ENCODE measurements around the gene MATCAP1.

Gene MATCAP1

DNA sequence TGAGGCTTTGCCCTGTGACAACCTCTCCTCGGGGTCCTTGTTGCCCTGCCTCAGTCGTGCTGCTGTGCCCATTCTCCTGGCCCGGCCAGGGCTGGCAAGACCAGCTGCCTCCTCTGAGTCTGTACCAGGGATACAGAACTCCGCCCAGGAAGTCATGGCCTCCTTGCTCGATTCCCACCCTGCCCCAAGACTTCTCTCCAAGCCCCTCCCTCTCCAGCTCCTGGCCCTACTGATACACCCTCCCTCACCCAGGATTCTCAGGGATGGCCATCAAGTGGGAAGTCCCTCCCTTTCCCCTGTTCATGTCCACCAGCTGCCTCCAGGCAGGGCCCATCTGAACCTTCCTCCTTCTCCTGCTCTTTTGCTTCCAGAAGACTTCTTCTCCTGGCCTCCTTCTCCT is 31.9 kb upstream of the MATCAP1 start:
- no peak overlapping the region for H3K4me3 ChIP-seq (replicated peaks; ENCODE audit: low read depth, low read length)
- DNase-seq (ENCODE audit: extremely low read depth, insufficient read length), result no peak
- TF ChIP-seq, protein P1, sequence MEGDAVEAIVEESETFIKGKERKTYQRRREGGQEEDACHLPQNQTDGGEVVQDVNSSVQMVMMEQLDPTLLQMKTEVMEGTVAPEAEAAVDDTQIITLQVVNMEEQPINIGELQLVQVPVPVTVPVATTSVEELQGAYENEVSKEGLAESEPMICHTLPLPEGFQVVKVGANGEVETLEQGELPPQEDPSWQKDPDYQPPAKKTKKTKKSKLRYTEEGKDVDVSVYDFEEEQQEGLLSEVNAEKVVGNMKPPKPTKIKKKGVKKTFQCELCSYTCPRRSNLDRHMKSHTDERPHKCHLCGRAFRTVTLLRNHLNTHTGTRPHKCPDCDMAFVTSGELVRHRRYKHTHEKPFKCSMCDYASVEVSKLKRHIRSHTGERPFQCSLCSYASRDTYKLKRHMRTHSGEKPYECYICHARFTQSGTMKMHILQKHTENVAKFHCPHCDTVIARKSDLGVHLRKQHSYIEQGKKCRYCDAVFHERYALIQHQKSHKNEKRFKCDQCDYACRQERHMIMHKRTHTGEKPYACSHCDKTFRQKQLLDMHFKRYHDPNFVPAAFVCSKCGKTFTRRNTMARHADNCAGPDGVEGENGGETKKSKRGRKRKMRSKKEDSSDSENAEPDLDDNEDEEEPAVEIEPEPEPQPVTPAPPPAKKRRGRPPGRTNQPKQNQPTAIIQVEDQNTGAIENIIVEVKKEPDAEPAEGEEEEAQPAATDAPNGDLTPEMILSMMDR (IDR thresholded peaks at IDR 0.05; ENCODE audit: insufficient read depth, low read length, poor library complexity, severe bottlenecking), result no peak
- no peaks in the 10 kb centered on the region for H3K27me3 ChIP-seq (replicated peaks; ENCODE audit: control insufficient read depth, insufficient read depth, low read length)
- H3K36me3 ChIP-seq (ENCODE audit: control insufficient read depth, insufficient read depth, low read length), result no peaks in the 10 kb centered on the region; the same call in 1 of the 2 replicates

DNA sequence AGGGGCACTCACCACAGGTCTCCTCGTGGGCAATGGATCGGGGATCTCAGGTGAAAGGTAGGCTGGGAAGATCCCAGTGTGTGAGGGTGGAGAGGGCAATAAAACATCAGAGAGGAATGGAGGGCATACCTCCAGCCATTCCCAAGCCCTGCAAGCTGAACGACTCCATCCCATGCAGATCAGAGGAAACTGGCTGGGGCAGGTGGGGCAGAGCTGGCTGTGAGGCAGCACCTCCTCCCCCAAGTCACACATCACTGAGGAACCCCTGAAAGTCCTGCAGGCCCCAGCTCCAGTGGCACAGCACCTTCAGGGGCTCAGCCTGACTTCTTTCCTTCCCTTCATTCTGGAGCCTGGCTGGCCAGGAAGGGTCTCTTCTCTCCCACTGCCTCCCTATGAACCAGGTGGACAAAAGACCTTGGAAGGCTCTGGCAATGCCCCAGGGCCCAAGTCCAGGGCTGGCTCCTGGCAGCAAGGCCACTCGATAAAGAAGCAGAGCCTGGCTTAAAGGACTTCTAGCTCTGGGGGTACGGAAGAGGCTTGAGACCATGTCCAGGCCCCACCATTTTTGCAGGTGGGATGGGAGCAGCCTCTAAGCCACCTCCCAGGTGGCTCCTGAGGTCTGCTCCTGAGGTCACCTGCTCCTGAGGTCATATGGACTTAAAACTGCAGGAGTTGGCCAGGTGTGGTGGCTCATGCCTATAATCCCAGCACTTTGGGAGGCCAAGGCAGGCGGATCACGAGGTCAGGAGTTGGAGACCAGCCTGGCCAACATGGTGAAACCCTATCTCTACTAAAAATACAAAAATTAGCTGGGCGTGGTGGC is 29.6 kb upstream of the MATCAP1 start:
- H3K4me3 ChIP-seq (replicated peaks; ENCODE audit: low read depth, low read length), result no peak overlapping the region
- TF ChIP-seq, protein P1 (IDR thresholded peaks at IDR 0.05; ENCODE audit: insufficient read depth, low read length, poor library complexity, severe bottlenecking), result no peak
- no peak for DNase-seq (ENCODE audit: extremely low read depth, insufficient read length)
- H3K27me3 ChIP-seq (replicated peaks; ENCODE audit: control insufficient read depth, insufficient read depth, low read length), result no peaks in the 10 kb centered on the region
- no peaks in the 10 kb centered on the region; the same call in 1 of the 2 replicates for H3K36me3 ChIP-seq (ENCODE audit: control insufficient read depth, insufficient read depth, low read length)

DNA sequence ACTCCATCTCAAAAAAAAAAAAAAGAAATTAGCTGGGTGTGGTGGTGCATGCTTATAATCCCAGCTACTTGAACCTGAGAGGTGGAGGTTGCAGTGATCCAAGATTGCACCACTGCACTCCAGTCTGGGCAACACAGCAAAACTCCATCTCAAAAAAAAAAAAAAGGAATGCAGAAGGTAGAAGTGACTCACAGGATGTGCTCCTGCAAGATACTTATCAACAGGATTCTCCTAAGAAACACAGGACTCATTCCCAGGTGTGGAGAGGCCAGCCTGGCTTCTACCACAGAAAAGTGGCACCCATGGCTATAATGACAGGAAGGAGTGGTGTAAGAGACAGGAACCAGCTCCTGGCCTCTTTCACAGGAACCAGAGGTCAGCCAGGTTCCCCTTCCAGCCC is 29.0 kb upstream of the MATCAP1 start:
- TF ChIP-seq, protein P1 (IDR thresholded peaks at IDR 0.05; ENCODE audit: insufficient read depth, low read length, poor library complexity, severe bottlenecking), result no peak
- H3K4me3 ChIP-seq (replicated peaks; ENCODE audit: low read depth, low read length), result no peak overlapping the region
- H3K36me3 ChIP-seq (ENCODE audit: control insufficient read depth, insufficient read depth, low read length), result no peaks in the 10 kb centered on the region; the same call in 1 of the 2 replicates
- no peak for DNase-seq (ENCODE audit: extremely low read depth, insufficient read length)
- H3K27me3 ChIP-seq (replicated peaks; ENCODE audit: control insufficient read depth, insufficient read depth, low read length), result no peaks in the 10 kb centered on the region

DNA sequence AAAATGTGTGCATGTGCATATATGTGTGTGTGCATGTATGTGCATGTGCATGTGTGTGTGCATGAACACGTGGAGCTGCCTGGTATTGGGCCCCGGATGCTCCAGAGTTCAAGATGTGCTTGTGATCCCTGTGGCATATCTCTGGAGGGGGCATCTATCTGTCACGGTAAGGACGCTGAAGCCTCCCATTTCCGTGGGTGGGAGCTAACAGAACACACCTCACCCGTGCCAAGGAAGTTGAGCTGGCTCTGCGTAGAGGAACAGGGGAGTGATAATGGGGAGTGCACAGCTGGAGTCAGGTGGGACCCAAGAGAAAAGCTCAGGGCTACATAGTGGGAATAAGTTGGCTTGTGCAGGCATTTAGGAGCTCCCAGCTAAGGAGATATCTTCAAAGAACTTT is 27.9 kb upstream of the MATCAP1 start:
- Histone ChIP-seq H3K36me3 (ENCODE audit: control insufficient read depth, insufficient read depth, low read length) (peaks cover under 1% of the 10 kb centered on the region; the same call in 1 of the 2 replicates), H3K4me3 (replicated peaks; ENCODE audit: low read depth, low read length) (no peak overlapping the region), H3K27me3 (replicated peaks; ENCODE audit: control insufficient read depth, insufficient read depth, low read length) (no peaks in the 10 kb centered on the region)
- no peak for DNase-seq (ENCODE audit: extremely low read depth, insufficient read length)
- TF ChIP-seq, protein P1 (IDR thresholded peaks at IDR 0.05; ENCODE audit: insufficient read depth, low read length, poor library complexity, severe bottlenecking), result no peak

DNA sequence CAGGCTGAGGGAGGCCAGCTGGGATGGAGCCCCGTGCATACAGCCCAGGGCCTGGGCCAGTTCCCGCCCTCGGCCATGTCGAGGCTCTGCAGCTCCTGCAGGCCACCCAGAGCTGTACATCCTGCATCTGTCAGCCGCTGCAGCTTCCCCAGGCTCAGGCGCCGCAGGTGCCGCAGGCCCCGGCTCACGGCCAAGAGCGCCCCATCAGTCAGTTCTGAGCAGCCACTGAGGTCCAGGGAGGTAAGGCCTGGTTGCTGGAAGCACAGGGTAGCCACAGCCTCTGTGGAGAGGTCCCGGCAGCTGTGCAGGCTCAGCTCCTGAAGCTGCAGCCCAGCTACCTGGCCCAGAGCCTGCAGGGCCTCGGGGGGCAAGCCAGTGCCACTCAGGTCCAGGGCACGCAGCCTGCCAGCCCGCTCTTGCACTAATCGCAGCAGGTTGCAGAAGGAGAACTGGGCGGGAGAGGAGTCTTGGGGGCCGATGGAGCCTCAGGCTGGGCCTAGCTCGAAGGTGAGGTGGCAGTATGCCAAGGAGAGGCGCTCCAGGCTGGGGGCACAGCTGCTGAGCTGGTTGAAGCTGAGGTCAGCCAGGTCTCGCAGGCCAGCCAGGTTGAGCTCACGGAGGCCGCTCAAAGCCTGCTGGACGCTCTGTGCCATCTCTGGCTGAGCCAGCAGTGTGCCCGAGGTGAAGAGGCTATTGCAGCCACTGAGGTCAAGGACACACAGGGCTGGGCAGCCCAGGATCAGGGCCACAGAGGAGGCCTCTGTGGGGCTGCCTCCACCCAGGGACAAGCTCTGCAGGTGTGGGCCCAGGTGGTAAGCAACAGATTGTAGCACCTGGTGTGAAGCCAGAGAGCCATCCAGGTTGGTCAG is 26.5 kb upstream of the MATCAP1 start:
- H3K27me3 ChIP-seq (replicated peaks; ENCODE audit: control insufficient read depth, insufficient read depth, low read length), result no peaks in the 10 kb centered on the region
- no peak overlapping the region for H3K4me3 ChIP-seq (replicated peaks; ENCODE audit: low read depth, low read length)
- peaks cover 4% of the 10 kb centered on the region for H3K36me3 ChIP-seq (ENCODE audit: control insufficient read depth, insufficient read depth, low read length)
- TF ChIP-seq, protein P1 (IDR thresholded peaks at IDR 0.05; ENCODE audit: insufficient read depth, low read length, poor library complexity, severe bottlenecking), result no peak
- no peak for DNase-seq (ENCODE audit: extremely low read depth, insufficient read length)

All from GM06990 (cell line).